Activated CD8-positive, alpha-beta memory T cell treated with anti-CD3 and anti-CD28 coated beads, Interleukin-2, amount 50 U/mL, for 1 hour (primary cell): ENCODE measurements around the gene AJAP1.

Source experiments
- DNase-seq: peaks from one replicate; pipeline ENCODE4 v3.0.0-alpha.2; 2020; ENCODE audit errors: extremely low read depth

Gene AJAP1

DNA sequence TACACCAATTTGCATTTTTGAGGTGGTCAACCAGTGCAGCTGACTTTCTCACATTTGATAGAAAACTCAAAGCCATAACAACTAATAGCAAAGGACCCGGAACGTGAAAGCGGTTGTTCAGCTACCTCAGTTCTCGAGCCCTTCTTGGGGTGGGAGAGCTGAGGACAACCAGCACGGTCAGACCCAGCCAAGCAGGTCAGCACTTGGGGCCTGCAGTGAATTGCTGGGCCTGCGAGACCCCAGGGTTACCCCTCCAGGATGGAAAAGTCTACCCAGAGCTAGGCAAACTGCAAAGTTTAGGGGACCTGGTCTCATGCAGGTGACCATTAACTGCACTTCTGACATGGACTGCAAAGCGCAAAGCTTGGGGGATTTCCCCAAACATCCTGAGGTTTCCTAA lies 23.8 kb upstream of the AJAP1 start:
- no peak for DNase-seq

- no peak for DNase-seq
Observed at GRCh38 chr1:4631321-4631720, 23.1 kb upstream of the AJAP1 start.

- DNase-seq: no peak
Observed at GRCh38 chr1:4633346-4633745, 21.1 kb upstream of the AJAP1 start.

- DNase-seq: no peak
Observed at GRCh38 chr1:4634156-4634792, 20.1 kb upstream of the AJAP1 start.

- no peak for DNase-seq
Observed at GRCh38 chr1:4634793-4635406, 19.5 kb upstream of the AJAP1 start.

- DNase-seq: no peak
Observed at GRCh38 chr1:4636186-4636585, 18.2 kb upstream of the AJAP1 start.

DNA sequence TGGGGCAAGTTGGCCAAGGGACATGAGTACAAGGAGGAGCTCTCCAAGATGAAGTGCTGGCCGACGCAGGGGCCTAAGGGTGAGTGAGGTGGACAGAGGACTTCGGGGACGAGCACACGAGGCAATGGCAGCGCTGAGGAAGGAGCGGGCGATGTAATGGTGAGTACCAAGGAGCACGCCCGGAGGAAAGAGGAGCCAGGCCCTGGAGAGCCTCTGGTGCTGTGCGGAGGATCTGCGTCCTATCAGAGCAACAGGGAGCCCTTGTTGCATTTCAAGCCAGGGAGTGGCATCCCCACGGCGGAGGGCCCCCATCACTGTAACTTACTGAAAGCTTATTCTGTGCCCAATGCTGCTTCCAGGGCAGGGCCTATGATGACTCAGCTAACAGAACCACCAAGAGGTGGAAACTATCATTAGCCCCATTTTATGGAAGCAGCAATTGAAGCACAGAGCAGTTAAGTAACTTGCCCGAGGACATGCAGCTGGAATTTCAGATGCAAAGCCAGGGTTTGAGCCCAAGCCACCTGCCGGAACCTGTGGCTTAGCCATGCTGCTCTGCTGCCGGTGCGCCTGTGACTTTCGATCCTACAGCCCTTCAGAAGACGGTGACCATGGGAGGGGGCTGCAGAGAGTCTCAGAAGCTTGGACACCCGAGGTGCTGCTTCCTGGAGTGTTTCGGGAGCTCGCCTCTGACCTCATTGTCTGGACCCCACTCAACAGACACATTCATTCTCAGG lies 17.6 kb upstream of the AJAP1 start:
- DNase-seq: no peak

DNA sequence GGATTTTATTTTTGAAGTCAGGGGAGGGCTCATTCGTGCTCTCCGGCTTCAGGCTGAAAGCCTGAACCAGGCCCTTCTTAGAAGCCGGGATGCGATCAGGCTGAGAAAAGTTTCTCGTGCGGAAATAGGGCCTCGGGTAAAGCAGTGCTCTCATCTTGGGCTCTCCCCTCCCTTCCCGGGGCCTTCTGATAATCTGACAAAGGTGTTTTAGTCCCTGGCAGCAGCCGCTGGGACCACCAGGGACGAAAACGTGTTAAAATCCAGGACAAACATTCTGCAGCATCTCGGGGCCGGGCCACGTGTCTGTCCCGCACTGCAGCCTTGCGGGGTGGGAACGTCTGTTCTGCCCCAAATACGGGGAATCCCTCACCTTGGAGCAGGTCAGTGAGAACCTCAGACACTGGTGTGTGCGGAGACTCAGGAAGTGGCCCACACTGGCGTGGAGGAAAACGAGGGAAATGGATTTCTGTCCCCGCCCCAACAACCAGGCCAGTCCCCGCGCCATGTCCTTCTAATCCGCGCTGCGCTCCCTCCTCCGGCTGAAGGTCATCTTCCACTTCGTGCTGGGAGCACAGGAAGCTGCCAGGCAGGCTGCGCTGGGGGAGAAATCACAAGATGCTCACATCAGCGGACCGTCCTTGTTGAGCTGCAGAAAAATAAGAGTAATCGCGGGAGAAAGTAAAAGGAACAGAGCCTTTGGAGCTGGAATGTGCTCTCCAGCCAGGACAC lies 16.6 kb upstream of the AJAP1 start:
- DNase-seq: no peak

DNA sequence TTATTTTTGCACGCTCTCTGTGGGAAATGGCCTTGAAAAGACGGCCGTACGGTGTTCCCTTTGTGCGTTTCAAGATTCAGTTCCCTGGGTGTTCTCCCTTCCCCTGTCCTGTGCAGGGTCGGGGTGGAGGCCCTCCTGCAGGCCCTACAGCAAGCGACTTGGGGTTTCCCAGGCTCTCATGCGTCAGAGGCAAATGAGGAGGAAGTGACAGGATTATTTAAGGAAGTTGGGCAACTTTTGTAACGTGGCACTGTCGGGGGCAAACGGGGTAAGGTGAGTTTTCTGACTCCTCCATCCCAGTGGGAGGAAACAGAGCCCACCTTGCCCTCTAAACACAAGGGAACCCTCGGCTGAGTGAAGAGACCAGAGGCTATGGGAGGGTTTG lies 16.1 kb upstream of the AJAP1 start:
- no peak for DNase-seq

DNA sequence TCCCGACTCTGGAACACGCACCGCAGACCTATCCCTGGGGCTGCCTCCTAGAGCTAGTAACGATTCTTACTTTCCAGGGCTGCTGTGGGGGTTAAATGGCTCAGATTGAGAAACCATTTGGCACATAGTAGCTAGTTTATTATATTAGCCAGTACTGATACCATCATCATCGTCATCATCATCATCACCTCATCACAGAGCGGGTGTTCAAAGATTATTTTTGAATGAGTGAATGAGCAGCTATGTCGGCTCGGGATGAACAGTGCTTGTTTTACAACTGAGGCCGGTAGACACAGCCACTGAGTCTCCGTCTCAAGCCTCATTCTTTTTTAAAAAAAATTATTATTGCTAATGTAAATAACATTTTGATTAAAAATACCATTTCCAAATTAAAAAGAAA lies 13.5 kb upstream of the AJAP1 start:
- DNase-seq: no peak

DNA sequence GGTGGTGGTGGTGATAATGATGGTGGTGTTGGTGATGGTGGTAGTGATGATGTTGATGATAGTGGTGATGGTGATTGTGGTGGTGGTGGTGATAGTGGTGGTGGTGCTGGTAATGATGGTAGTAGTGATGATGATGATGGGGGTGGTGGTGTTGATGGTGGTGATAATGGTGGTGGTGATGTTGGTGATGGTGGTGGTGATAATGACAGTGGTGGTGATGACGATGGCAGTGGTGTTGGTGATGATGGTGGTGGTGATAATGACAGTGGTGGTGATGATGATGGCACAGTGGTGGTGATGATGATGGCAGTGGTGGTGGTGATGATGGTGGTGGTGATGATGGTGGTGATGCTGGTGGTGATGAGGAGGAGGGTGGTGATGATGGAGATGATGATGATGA lies 7.0 kb upstream of the AJAP1 start:
- DNase-seq: no peak

DNA sequence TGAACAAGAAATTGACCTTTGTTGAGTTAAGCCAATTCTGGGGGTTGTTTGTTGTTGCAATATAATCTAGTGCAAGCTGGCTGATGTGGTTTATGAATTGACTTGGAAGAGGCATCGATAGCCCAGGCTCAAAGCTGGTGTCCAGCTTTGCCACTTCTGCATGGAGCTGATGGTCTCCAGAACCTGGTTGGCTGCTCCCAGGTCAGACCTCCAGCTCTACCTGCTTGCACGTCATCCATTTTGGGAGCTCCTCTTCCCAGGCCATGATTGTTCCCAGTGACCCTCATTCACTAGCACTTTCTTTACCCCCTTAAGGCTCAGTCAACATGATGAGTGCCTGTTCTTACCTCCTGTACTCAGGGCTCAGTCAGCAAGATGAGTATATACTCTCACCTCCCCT lies 5.8 kb upstream of the AJAP1 start:
- no peak for DNase-seq

DNA sequence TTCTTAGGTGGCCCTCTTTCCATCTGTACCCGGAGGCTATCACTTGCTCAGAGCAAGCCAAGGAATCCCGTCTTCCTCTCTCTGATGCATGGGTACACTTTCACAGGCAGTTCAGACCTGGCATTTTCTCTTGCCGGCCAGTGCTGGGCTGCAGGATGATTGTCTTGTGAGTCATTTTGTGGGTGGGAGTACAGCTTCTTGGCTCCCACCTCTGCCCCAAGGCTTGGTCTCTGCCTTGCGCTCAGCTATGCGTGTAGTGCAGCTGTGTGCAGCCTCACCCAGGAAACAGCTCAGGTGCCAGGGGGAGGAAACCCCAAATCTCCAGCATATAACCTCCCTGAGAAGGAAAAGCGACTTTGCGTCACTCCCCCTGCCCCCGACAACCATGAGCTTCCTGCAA lies 3.9 kb upstream of the AJAP1 start:
- DNase-seq: no peak

- DNase-seq: no peak
Observed at GRCh38 chr1:4650981-4651380, 3.4 kb upstream of the AJAP1 start.

- no peak for DNase-seq
Observed at GRCh38 chr1:4652631-4653327, 1.6 kb upstream of the AJAP1 start.

GRCh38 chr1:4653328-4653660 lies 1.1 kb upstream of the AJAP1 start:
- DNase-seq: no peak

DNA sequence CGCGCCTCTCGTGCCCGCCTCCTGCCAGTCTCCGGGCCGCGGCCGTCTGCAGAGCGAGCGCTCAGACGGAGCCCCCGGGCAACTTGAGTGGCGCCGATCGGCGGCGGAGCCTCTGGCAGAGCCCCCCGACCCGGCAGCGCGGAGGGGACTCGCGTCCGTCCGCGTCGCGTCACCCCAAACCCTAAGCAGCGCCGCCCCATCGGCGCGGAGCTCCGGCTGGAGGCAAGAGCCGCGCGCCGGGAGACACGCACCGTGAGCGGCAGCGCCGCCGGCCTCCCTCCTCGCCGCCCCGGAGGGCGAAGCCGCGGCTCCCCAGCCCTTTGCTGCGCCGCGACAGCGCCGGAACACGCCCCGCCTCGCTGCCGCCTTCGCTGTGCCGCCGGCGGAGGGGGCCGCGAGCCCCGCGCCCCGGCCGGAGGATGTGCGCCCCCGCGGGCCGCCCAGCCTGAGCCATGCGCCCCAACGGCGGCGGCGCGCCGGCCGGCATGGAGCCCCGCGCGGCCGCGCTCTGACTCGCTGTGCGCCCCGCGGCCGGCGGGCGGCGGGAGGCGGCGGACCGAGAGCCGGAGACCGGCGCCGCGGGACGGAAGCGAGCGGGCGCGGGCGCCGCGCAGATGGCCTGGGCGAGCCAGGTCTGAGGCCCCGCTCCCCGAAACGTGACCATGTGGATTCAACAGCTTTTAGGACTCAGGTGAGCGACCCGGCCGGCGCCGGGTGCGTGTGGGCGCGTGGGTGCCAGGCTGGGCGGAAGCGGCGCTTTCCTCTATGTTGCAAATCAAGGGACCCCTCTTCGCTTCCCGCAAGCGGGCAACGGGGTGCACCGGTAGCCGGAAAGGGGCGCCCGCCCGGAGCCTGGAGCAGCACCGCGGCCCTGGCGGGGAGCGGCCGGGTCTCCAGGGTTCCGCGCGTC lies 610 bp downstream of the AJAP1 start:
- no peak for DNase-seq

GRCh38 chr1:4655674-4656532 lies 1.5 kb downstream of the AJAP1 start:
- no peak for DNase-seq

GRCh38 chr1:4656533-4657140 lies 2.2 kb downstream of the AJAP1 start:
- no peak for DNase-seq
